ENCODE results near the gene ZNF638.
"Not testable (repeated sequence)": the region's sequence is repeated elsewhere in the genome, so short reads cannot be mapped to it uniquely, and the experiment has no call there.

Gene ZNF638

DNA sequence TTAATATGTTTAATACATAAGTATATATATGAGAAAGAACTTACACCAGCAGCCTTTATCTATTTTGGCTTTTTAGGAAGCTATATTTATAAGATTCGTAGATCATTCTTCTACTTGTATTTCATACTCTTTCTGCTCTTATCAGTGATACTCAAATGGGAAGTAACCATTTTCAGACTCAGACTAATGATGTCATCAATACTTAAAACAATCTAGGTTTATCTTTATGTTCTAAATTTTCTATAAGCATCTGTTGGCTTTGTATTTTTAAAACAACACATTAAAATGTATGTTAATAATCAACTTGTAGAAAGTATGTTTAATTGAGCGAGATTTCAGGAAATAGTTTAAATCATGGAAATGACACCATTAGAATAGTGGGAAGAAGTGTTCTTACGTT lies 70.8 kb downstream of the ZNF638 start:
- Histone ChIP-seq H3K27me3 (ENCODE audit: low read depth, low read length) (no peaks in the 10 kb centered on the region), H3K36me3 (replicated peaks; ENCODE audit: low read depth, low read length) (peaks cover 38% of the 10 kb centered on the region), H2AFZ (ENCODE audit: low read depth, low read length) (no peak overlapping the region), H3K4me2 (ENCODE audit: low read length) (no peak overlapping the region), H4K20me1 (ENCODE audit: insufficient read depth, low read length) (no peaks in the 10 kb centered on the region), H3K9ac (ENCODE audit: low read length) (no peak overlapping the region), H3K79me2 (ENCODE audit: low read length) (no peaks in the 10 kb centered on the region), H3K27ac (ENCODE audit: low read length) (no peak overlapping the region), H3K9me3 (ENCODE audit: insufficient read depth, low read length) (no peaks in the 10 kb centered on the region), H3K4me3 (ENCODE audit: low read length) (no peak overlapping the region), H3K4me1 (ENCODE audit: low read length) (no peaks in the 10 kb centered on the region)
- no peak for TF ChIP-seq EZH2phosphoT487 (IDR thresholded peaks at IDR 0.05; ENCODE audit: low read depth)
- TF ChIP-seq, protein P1, sequence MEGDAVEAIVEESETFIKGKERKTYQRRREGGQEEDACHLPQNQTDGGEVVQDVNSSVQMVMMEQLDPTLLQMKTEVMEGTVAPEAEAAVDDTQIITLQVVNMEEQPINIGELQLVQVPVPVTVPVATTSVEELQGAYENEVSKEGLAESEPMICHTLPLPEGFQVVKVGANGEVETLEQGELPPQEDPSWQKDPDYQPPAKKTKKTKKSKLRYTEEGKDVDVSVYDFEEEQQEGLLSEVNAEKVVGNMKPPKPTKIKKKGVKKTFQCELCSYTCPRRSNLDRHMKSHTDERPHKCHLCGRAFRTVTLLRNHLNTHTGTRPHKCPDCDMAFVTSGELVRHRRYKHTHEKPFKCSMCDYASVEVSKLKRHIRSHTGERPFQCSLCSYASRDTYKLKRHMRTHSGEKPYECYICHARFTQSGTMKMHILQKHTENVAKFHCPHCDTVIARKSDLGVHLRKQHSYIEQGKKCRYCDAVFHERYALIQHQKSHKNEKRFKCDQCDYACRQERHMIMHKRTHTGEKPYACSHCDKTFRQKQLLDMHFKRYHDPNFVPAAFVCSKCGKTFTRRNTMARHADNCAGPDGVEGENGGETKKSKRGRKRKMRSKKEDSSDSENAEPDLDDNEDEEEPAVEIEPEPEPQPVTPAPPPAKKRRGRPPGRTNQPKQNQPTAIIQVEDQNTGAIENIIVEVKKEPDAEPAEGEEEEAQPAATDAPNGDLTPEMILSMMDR (IDR thresholded peaks at IDR 0.05; ENCODE audit: low read depth, low read length) = no peak

DNA sequence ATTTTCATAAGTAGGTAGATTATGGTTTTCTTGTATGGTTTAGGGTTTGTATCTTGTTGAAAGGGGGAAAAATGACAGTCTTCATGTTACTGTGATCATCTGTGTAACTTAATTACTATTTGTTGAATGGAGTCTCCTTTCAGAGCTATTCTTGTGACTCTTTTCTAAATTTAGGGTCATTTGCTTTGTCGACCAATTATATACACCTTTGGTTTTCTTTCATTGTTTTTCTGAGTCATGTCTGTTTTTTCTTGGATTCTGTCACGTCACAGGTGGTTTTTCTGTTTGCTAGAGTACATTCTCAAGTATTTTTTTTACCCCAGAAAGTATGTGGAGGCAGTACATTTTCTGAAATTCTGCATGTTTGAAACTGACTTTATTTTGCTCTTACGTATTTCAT lies 78.0 kb downstream of the ZNF638 start:
- Histone ChIP-seq H3K27ac (ENCODE audit: low read length) (no peak overlapping the region), H3K9ac (ENCODE audit: low read length) (no peak overlapping the region), H3K9me3 (ENCODE audit: insufficient read depth, low read length) (no peaks in the 10 kb centered on the region), H3K79me2 (ENCODE audit: low read length) (no peaks in the 10 kb centered on the region), H3K4me3 (ENCODE audit: low read length) (no peak overlapping the region), H2AFZ (ENCODE audit: low read depth, low read length) (no peak overlapping the region), H3K27me3 (ENCODE audit: low read depth, low read length) (no peaks in the 10 kb centered on the region), H3K4me2 (ENCODE audit: low read length) (no peak overlapping the region), H3K4me1 (ENCODE audit: low read length) (no peaks in the 10 kb centered on the region), H4K20me1 (ENCODE audit: insufficient read depth, low read length) (no peaks in the 10 kb centered on the region), H3K36me3 (replicated peaks; ENCODE audit: low read depth, low read length) (peaks cover 34% of the 10 kb centered on the region)
- TF ChIP-seq EZH2phosphoT487 (IDR thresholded peaks at IDR 0.05; ENCODE audit: low read depth) = no peak
- TF ChIP-seq, protein P1 (IDR thresholded peaks at IDR 0.05; ENCODE audit: low read depth, low read length) = no peak

DNA sequence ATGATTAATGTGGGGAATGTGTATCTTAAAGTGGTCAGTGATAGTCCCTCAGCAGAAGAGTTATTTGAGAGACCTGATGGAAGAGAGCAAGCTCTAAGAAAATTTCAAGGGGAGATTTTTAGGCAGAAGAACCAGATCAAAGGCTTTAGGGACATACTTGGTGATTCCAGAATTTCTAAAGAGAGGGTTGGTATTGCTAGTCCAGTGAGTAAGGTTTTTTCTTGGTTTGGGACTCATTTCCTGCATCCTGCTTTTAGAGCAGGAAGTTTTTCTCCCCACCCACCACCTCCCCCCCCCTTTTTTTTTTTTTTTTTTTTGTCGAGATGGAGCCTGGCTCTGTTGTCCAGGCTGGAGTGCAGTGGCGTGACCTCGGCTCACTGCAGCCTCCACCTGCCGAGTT lies 79.1 kb downstream of the ZNF638 start:
- Histone ChIP-seq H2AFZ (ENCODE audit: low read depth, low read length) (no peak overlapping the region), H4K20me1 (ENCODE audit: insufficient read depth, low read length) (no peaks in the 10 kb centered on the region), H3K4me2 (ENCODE audit: low read length) (no peak overlapping the region), H3K79me2 (ENCODE audit: low read length) (no peaks in the 10 kb centered on the region), H3K27me3 (ENCODE audit: low read depth, low read length) (no peaks in the 10 kb centered on the region), H3K36me3 (replicated peaks; ENCODE audit: low read depth, low read length) (peaks cover 28% of the 10 kb centered on the region), H3K9me3 (ENCODE audit: insufficient read depth, low read length) (no peaks in the 10 kb centered on the region), H3K4me3 (ENCODE audit: low read length) (no peak overlapping the region), H3K9ac (ENCODE audit: low read length) (no peak overlapping the region), H3K27ac (ENCODE audit: low read length) (no peak overlapping the region), H3K4me1 (ENCODE audit: low read length) (no peaks in the 10 kb centered on the region)
- TF ChIP-seq, protein P1 (IDR thresholded peaks at IDR 0.05; ENCODE audit: low read depth, low read length) = no peak
- no peak for TF ChIP-seq EZH2phosphoT487 (IDR thresholded peaks at IDR 0.05; ENCODE audit: low read depth)

DNA sequence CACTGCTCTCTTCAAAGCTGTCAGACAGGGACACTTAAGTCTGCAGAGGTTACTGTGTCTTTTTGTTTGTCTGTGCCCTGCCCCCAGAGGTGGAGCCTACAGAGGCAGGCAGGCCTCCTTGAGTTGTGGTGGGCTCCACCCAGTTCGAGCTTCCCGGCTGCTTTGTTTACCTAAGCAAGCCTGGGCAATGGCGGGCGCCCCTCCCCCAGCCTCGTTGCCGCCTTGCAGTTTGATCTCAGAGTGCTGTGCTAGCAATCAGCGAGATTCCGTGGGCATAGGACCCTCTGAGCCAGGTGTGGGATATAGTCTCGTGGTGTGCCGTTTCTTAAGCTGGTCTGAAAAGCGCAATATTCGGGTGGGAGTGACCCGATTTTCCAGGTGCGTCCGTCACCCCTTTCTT lies 85.3 kb downstream of the ZNF638 start:
- H4K20me1 ChIP-seq (ENCODE audit: insufficient read depth, low read length); H2AFZ ChIP-seq (ENCODE audit: low read depth, low read length); H3K27me3 ChIP-seq (ENCODE audit: low read depth, low read length); H3K9ac ChIP-seq (ENCODE audit: low read length); H3K27ac ChIP-seq (ENCODE audit: low read length); H3K4me1 ChIP-seq (ENCODE audit: low read length); H3K79me2 ChIP-seq (ENCODE audit: low read length); H3K4me2 ChIP-seq (ENCODE audit: low read length); H3K4me3 ChIP-seq (ENCODE audit: low read length); H3K9me3 ChIP-seq (ENCODE audit: insufficient read depth, low read length): not testable (repeated sequence)
- H3K36me3 ChIP-seq (replicated peaks; ENCODE audit: low read depth, low read length) = peaks cover 16% of the 10 kb centered on the region

All from OCI-LY3 (cell line).